ENCODE measurements around the gene KIF2C.
"Not testable (repeated sequence)": the region's sequence is repeated elsewhere in the genome, so short reads cannot be mapped to it uniquely, and the experiment has no call there.

The KIF2C gene

DNA sequence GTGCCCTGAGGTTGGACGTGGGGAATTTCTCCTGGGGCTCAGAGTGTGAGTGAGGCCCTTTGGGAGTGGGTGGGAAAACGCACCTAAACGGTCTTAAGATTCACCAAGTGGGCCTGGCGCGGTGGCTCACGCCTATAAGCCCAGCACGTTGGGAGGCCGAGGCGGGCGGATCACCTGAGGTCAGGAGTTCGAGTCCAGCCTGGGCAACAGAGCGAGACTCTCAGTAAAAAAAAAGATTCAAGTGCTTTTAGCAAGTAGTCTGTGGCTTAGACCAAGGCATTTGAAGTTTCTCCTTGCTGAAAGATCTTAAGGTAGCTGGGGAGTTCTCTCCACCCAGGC, 37.1 kb downstream of the KIF2C start:
- DNase-seq, result no peak

DNA sequence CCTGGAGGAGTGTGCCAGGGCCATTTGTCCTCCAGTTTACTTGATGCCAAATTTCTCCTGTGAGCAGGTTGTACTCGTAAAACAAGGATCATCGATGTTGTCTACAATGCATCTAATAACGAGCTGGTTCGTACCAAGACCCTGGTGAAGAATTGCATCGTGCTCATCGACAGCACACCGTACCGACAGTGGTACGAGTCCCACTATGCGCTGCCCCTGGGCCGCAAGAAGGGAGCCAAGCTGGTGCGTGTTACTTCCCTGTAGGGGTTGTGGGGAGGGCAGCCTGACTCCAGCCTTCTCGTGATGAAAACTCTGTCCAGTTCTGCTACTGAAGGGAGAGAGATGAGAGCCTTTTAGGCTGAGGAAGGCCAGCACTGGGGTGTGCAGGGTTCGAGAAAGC, 37.9 kb downstream of the KIF2C start:
- no peak for DNase-seq

DNA sequence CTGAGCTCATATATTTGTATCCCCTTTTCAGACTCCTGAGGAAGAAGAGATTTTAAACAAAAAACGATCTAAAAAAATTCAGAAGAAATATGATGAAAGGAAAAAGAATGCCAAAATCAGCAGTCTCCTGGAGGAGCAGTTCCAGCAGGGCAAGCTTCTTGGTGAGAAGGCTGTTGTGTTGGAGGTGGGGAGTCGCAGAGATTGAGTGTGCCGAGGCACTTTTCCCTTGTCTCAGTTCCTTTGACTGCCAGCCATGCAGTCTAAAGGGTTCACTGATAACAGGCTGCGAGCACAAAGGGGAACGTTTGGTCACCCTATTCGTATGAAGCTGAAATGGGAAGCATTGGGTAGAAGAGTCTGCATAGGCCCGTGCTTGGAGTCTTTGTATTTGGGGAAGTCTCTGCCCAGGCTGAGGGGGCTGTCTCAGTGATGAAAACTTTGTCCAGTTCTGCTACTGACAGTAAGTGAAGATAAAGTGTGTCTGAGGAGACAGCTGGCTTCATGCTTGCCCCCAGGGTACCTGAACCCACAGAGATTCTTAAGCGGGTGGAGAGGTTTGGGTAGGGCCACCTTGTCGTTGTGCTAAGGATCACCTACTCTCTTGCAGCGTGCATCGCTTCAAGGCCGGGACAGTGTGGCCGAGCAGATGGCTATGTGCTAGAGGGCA, 38.5 kb downstream of the KIF2C start:
- DNase-seq, result no peak

DNA sequence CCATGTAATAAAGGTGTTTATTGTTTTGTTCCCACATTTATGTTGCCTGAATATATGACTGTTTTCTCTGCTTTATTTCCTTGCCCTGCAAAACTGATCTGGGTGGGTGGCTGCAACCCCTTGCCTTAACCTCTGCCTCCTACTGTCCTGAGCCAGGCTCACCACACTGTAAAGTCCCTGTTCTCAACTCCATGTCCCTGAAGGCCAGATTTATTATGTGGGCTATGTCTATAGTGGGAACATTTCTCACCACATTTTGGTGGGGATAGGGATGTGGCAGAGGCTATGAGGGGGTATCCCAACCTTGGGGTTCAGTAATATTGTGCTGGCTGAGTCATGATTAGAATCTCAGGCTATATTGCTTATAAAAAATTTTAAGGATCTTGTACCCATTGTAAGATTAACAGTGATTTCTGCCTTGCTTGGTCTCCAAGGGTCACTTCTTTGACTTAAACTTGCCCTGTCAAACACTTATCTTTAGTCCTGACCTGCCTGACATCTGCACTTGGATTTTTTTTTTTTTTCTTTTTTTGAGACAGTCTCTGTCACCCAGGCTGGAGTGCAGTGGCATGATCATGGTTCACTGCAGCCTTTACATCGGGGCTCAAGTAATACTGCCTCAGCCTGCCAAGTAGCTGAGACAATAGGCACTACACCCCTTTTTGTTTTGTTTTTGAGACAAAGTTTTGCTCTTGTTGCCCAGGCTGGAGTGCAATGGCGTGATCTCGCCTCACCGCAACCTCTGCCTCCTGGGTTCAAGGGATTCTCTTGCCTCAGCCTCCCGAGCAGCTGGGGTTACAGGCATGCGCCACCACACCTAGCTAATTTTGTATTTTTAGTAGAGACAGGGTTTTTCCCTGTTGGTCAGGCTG, 39.3 kb downstream of the KIF2C start:
- DNase-seq, result no peak

DNA sequence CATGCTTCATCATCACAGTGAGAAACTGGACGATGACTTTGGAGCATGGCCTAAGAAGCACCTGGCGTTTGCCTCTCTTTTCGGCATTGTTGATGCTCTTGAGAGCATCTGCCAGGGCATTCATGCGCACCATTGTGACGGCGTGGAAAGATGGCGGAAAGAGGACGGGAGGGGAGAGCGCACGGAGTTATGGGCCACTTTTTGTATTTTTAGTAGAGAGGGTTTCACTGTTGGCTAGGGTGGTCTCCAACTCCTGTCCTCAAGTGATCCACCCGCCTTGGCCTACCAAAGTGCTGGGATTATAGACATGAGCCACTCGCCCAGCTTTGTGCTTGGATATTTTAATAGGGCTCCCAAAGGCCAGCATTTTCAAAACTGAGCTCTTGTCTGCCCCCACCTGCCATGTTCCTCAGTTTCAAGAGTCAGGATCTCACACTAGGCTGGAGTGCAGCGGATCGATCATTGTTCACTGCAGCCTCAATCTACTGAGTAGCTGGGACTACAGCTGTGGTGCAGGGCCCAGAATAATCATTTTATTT, 41.0 kb downstream of the KIF2C start:
- no peak for DNase-seq

DNA sequence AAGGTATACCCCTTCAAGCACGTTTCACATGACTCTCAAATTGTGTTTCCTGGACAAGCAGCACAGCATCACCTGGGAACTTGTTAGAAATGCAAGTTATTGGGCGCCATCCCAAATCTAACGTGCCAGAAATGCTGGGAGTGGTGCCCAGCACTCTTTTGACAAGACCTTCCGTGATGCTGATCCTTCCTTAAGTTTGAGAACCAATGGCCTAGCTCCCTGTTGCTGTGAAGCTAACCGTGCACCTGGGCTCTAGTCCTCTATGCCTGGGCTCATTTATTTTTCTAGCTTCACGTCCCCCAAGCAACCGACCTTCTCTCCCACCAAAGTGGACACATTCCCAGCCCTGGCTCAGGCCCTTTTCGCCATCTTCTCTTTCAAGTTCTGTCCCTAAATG, 44.1 kb downstream of the KIF2C start:
- no peak for DNase-seq

DNA sequence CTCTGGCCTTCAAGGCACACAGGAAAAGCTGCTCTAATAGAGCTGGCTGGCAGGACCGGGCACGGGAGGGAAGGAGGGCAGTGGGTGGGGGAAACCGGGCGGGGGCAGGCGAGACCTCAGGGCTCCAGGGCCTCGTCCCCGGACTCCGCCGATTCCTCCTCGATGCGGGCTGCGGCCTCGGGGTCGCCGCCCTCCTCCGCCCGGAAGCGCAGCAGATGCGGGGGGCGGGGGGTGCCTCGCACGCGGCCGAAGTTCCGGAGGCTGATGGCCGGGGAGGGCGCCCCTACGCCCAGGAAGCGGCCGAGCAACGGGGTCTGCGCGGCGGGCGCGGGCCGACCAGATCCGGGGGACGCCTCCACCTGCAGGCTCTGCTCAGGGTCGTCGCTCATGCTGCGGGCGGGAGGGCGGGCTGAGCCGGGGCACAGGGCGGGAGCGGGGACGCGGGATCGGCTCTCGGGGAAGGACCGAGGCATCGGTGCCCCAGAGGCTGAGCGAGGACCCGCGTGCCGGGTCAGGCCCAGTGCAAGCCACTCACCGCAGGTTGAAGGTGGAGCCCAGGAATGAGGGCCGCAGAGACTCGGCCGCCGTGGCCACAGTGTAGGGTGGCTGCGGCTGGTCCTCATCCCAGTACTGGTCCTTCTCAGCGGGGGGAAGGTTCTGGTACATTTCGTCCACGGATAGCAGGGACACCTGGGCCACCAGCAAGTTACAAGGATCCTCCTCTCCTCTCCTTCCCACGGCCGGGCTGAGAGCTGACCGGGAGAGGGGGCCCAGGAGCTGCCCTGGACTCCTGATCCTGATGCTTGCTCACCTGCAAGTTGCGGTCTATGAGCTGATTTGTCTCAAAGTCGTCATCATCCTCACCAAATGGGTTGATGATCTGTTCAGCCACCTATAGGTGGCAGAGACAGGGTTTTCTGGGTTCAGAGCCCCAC, 44.7 kb downstream of the KIF2C start:
- DNase-seq, result no peak

DNA sequence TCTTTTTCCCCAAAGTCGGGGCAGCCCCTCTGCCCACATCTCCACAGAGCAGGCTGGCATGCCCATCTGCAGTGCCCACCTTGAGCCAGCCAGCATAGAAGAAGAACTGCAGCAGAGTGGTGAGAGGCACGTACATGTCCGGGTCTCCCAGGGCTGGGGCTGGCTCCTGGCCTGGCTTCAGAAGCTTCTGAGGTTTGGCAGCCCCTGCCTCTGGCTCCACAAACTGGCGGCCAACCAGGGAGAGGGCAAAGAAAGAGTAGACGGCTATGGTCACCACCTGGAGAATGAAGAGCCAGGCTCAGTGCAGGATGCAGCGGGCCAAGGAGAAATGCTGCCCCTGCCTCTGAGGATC, 45.4 kb downstream of the KIF2C start:
- DNase-seq, result no peak

DNA sequence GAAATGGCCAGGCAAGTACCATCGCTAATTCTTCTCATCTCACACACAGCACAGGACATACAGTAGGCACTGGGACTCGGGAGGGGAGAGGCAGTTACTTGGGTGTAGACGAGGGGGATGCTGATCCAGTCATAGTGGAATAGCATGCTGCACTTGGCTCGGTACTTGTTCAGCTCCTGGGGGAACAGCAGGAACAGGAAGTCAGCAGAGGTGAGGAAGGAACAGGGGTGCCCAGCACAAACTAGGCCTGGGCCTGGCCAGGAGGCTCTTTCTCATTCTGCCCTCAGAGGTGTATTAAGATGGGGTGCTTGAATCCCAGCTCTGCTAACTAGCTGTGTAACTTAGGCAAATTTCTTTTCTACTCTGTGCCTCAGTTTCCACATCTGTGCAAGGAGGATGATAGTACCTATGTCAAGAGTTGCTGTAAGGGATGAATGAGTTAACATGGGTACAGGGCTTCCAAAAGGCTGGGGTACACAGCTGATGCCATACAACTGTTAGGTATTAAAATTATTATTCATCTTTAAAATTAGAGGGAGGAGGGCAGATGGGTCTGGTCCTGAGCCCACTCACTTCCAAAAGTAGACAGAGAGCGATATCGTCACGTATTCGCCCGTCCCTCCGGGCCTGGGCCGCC, 46.0 kb downstream of the KIF2C start:
- DNase-seq, result no peak

DNA sequence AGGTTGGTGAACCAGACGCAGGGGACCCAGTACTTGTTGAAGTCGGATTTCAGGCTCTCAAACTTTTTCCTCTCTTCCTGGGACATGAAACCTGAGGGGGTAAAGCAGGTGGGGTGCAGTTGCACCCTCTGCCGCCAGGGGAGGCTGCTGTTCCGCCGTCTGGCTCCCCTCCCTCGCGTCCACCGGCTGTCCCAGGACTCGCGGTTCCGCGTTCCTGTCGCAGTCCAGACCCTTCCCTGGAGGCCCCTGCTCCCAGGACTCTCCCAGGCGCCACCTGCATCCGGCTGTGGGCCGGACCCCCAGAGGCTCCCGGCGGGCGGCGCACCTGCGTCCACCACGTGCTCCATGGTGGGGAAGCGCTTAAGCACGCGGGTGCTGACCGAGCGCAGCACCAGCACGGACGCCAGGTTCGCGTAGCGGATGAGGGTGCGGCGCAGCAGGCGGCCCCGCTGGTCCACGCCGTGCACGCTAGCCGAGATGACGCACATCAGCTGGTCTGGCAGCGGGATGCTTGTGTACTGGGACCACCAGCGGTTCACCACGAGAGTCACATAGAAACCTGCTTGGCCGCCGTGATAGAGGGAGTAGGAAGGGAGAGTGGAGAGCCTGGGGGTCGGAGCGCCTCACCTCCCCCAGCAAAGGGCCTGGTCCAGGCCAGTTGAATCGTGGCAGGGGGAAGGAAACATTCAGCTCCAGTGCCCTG, 46.7 kb downstream of the KIF2C start:
- peak; percentile 77 for DNase-seq

DNA sequence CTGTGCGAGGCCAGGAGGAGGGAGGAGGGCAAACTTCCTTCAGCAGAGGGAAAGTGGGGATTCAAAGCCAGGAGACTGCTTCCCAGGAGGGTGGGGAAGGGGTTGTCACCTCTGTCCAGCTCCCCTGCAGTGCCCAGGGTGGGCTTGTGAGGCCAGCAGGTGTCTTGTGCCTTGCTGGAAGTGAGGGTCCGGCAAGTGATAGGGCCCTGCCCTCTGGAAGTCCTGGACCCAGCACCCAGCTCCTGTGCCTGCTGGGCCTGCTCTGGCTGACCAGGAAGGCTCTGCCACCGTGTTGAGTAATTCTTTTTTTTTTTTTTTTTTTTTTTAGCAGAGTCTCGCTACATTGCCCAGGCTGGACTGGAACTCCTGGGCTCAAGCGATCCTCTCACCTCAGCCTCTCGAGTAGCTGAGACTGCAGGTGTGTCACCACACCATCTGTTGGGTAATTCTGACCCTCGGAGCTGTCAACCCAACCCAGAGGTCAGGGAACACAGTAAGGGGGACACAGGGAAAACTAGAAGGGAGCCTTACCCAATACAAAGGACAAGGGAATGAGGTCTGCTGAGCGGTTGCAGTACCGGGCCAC, 47.3 kb downstream of the KIF2C start:
- no peak for DNase-seq

DNA sequence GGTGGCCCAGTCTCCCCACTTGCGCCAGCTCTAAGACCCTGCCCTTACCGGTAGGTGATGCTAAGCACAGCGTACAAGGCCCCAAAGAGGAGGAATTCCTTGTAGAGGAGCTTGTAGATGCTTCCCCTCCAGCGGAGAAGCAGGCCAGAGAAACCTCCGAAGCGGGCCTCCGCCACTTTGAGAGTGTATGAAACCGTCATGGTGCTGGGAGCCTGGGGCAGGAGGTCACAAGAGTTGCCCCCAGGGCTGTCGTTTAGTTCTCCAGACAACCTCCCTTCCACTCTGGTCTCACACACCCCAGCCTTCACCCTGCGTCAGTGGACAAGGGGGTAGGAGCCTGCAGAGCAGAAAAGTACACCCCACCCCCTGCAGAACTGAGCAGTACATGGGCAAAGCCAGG, 47.9 kb downstream of the KIF2C start:
- DNase-seq, result no peak

DNA sequence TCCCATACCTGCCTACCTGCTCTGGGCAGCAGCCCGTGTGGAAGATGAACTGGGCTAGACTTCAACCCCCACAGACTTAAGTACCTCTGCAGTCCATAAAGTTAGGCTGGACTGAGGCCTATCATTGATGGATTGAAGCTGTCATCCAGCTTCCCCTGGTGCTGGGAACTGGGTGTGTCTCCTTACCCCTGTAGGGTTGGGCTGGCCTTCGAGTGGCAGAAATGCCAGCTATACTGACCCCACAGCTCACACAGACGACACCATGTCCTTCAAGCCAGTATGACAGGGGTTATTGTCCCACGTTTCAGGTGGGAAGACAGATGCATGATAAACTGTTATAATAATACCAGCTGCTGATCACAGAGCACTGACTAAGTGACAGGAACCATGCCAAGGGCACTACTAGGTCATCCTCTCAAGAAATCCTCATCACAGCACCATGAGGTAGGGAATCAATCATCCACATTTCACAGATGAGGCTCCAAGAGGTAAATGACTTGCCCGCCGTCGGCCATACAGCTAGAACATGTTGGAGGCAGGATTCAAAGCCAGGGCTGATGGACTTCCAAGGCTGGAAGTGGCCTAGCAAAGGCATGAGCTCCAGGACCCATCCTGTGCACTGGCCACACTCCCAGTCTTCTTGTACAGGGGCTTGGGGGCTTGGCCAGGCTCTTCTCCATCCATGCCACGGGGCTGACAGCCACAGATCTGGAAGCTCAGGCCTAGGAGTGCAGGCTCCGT, 48.7 kb downstream of the KIF2C start, which contains the start of gene BEST4:
BEST4 (minus strand) TSS at position 51 of the 741 bp plus-strand sequence. CDS start 465 bp downstream, outside the sequence.
- no peak for DNase-seq

DNA sequence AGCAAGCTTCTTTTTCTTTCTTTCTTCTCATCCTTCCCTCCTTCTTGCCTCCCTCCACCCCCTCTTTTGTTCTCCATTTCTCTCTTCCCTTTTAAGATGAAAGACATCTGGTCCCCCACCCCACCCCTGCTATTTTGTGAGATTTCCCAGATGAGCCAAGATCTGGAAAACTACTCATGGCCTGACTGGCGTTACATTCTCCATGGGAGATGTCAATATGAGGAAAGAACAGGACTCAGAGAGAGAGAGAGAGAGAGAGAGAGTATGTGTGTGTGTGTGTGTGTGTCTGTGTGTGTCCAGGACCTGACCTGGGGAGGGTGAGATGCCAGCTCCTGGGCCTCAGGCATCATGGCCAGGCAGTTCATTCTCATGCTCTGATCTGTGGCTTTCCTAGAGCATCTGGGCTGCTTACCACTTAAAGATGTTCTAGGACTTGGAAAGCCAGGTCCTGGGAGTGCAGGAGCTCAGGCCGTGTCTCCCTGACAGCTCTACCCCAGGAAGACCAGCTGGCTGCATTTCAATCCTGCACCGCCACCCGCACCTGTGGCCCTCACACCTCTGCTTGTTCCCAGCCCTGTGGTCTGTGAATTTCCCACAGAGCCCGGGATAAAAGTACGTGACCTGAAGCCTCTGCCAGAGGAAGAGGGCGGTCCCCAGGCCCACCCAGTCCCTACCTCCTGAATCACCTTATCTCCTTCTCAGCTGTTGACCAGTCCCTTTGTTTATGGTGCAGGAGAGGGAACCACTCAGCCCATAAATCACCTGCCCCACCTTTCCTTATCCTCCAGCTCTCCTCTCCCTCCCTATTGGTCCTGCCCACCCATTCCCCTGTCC, 51.5 kb downstream of the KIF2C start:
- no peak for DNase-seq

DNA sequence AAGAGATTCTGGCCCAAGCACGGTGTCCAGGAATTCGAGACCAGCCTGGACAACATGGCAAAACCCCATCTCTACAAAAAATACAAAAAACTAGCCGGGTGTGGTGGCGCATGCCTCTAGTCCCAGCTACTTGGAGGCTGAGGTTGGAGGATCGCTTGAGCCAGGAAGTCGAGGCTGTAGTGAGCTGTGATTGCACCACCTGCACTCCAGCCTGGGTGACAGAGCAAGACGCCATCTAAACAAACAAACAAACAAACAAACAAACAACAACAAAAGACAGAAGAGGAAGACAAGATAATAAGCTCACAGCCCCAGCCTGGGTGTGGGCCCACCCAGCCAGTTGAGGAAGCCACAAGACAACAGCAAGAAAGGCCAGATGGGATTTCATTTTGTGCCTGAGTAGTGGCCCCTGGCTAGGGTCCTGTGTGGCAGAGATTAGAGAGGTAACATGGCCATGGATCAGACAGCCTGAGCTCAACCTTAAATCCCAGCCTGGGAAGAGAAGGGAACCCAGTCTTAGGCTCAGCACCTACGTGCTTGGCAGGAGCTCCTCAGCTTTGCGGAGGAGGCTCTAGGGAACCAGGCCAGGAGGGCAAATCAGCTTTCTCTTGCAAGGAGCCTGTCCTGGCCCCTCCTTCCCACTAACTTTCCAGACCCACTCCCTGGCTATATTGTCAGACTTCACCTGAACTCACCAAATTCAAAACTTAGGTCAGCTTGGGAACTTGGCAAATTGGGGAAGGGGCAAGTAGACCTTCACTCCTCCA, 53.3 kb downstream of the KIF2C start:
- DNase-seq, result no peak

DNA sequence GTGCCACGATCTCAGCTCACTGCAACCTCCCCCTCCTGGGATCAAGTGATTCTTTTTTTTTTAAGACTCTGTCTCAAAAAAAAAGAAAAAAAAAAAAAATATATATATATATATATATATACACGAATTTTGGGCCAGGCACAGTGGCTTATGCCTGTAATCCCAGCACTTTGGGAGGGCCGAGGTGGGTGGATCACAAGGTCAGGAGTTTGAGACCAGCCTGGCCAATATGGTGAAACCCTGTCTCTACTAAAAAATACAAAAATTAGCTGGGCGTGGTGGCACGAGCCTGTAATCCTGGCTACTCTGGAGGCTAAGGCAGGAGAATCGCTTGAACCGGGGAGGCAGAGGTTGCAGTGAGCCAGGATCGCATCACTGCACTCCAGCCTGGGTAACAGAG, 58.2 kb downstream of the KIF2C start:
- DNase-seq, result not testable (repeated sequence)

DNA sequence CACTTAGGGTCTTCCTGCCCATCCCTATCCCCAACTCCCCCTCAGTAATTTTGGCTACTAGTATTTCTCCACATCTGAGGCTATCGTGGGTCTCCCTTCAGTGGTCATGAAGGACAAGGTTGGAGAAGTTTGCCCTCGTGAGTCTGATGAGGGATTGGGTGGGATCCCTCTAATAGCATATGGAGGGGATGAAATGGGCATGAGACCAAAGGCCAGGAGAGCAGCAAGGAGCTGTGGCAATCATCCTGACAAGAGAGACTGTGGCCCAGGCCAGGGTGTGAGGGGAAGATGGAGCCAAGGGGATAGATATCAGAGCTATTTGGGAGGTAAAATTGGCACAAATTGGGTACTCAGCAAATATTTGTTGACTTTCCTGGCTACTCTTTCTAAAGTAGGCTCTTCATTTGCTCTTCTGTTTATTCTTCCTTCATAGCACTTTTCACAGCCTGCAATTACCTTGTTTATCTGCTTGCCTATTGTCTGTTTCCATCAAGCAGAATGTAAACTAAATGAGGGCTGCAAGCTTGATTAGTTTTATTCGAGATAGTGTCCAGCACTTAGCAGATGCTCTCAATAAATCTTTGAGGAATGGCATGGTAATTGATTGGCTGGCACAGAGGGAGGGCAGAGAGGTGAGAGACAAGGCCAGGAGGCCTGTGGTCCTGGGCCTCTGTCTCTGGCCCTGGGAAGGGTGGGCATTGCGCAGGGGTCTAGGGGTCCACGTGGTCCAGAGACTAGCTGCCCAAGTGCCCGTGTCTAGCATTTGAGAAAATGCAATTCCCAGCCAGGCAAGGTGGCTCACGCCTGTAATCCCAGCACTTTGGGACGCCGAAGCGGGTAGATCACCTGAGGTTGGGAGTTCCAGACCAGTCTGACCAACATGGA, 59.1 kb downstream of the KIF2C start:
- no peak for DNase-seq
